H9 (cell line): Measurements from ENCODE around the gene KCNG3. TPM values are rescaled to one million over a fixed set of nuclear protein-coding genes. Genes with fewer than 3 reads are reported as not detected.
A peak's percentile ranks its signal among the peaks of the same experiment; 100 is the strongest.

Experiments used
- DNase-seq: peaks from one replicate; pipeline ENCODE4 v3.0.0-alpha.2; 2017
- H2AFZ ChIP-seq: one replicate; pipeline ENCODE4 v1.6.1; 2013; ENCODE audit warnings: mild to moderate bottlenecking, low read length, control low read depth, moderate library complexity
- H2AK5ac ChIP-seq: 2 replicates; pipeline ENCODE4 v1.6.1; 2013; ENCODE audit warnings: low read length, control low read depth, mixed read lengths; ENCODE audit not compliant: insufficient read length
- H2BK120ac ChIP-seq: one replicate; pipeline ENCODE4 v1.6.1; 2013; ENCODE audit warnings: low read depth, mild to moderate bottlenecking, low read length, control low read depth, inconsistent platforms; ENCODE audit not compliant: poor library complexity, severe bottlenecking
- H2BK12ac ChIP-seq: 2 replicates; pipeline ENCODE4 v1.6.1; 2013; ENCODE audit warnings: low read length, control low read depth, mixed read lengths, low read depth; ENCODE audit not compliant: insufficient read length
- H2BK15ac ChIP-seq: 2 replicates; pipeline ENCODE4 v1.6.1; 2013; ENCODE audit warnings: low read depth, low read length, control low read depth
- H2BK20ac ChIP-seq: one replicate; pipeline ENCODE4 v1.6.1; 2013; ENCODE audit warnings: low read depth, mild to moderate bottlenecking, low read length, control low read depth, inconsistent platforms; ENCODE audit not compliant: poor library complexity, severe bottlenecking
- H2BK5ac ChIP-seq: 2 replicates; pipeline ENCODE4 v1.6.1; 2013; ENCODE audit warnings: low read length, control low read depth, mixed read lengths; ENCODE audit not compliant: insufficient read length
- H3K14ac ChIP-seq: 2 replicates; pipeline ENCODE4 v1.6.1; 2013; ENCODE audit warnings: low read length, control low read depth; ENCODE audit not compliant: insufficient read depth
- H3K18ac ChIP-seq: 2 replicates; pipeline ENCODE4 v1.6.1; 2013; ENCODE audit warnings: low read depth, mild to moderate bottlenecking, mixed read lengths, low read length, control low read depth; ENCODE audit not compliant: insufficient read length
- H3K23ac ChIP-seq: 2 replicates; pipeline ENCODE4 v1.6.1; 2013; ENCODE audit warnings: low read length, control low read depth, mixed read lengths, low read depth; ENCODE audit not compliant: insufficient read length
- H3K23me2 ChIP-seq: 2 replicates; pipeline ENCODE4 v1.6.1; 2013; ENCODE audit warnings: low read depth, mild to moderate bottlenecking, mixed read lengths, low read length, control low read depth; ENCODE audit not compliant: insufficient read length, poor library complexity, severe bottlenecking
- H3K27ac ChIP-seq: 2 replicates; pipeline ENCODE4 v1.5.1; 2013; ENCODE audit warnings: low read length, control low read depth, mixed read lengths, low read depth; ENCODE audit not compliant: insufficient read length
- H3K27me3 ChIP-seq: 2 replicates; pipeline ENCODE4 v1.6.1; 2013; ENCODE audit warnings: low read length, control low read depth, inconsistent platforms; ENCODE audit not compliant: insufficient read depth
- H3K4ac ChIP-seq: 2 replicates; pipeline ENCODE4 v1.6.1; 2013; ENCODE audit warnings: low read depth, mild to moderate bottlenecking, control low read depth, inconsistent platforms, low read length, moderate library complexity
- H3K4me1 ChIP-seq: 2 replicates; pipeline ENCODE4 v1.6.1; 2013; ENCODE audit warnings: low read length, control low read depth, inconsistent platforms; ENCODE audit not compliant: insufficient read depth
- H3K4me2 ChIP-seq: 2 replicates; pipeline ENCODE4 v1.6.1; 2013; ENCODE audit warnings: low read length, control low read depth, mixed read lengths; ENCODE audit not compliant: insufficient read length, insufficient read depth
- H3K56ac ChIP-seq: 2 replicates; pipeline ENCODE4 v1.6.1; 2013; ENCODE audit warnings: low read depth, mild to moderate bottlenecking, mixed read lengths, low read length, control low read depth; ENCODE audit not compliant: insufficient read length
- H3K79me1 ChIP-seq: 2 replicates; pipeline ENCODE4 v1.6.1; 2013; ENCODE audit warnings: low read depth, mild to moderate bottlenecking, moderate library complexity, low read length, control low read depth, inconsistent platforms; ENCODE audit not compliant: insufficient read depth, poor library complexity, severe bottlenecking
- H3K79me2 ChIP-seq: 2 replicates; pipeline ENCODE4 v1.6.1; 2013; ENCODE audit warnings: low read length, control low read depth, inconsistent platforms; ENCODE audit not compliant: insufficient read depth
- H3K9ac ChIP-seq: 2 replicates; pipeline ENCODE4 v1.6.1; 2013; ENCODE audit warnings: low read length, control low read depth, mixed read lengths; ENCODE audit not compliant: insufficient read length; ENCODE audit errors: extremely low read depth
- H3K9me3 ChIP-seq: one replicate; pipeline ENCODE4 v1.6.1; 2013; ENCODE audit warnings: low read depth, low read length, inconsistent platforms; ENCODE audit not compliant: control insufficient read depth
- H3T11ph ChIP-seq: one replicate; pipeline ENCODE4 v1.6.1; 2013; ENCODE audit warnings: mild to moderate bottlenecking, low read length, control low read depth, inconsistent platforms
- H4K20me1 ChIP-seq: one replicate; pipeline ENCODE4 v1.6.1; 2013; ENCODE audit not compliant: control insufficient read depth, insufficient read length, insufficient read depth
- H4K5ac ChIP-seq: 2 replicates; pipeline ENCODE4 v1.6.1; 2013; ENCODE audit warnings: low read depth, mild to moderate bottlenecking, mixed read lengths, low read length, control low read depth; ENCODE audit not compliant: insufficient read length
- H4K8ac ChIP-seq: replicated peaks from 2 replicates; pipeline ENCODE4 v1.6.1; 2013; ENCODE audit warnings: low read length, control low read depth, mixed read lengths, low read depth; ENCODE audit not compliant: insufficient read length
- H4K91ac ChIP-seq: 2 replicates; pipeline ENCODE4 v1.6.1; 2013; ENCODE audit warnings: low read depth, mild to moderate bottlenecking, moderate library complexity, mixed read lengths, low read length, control low read depth; ENCODE audit not compliant: insufficient read length
- H3K27ac Mint-ChIP-seq, 3 experiments: 2 replicates in 2 of 3; 3 replicates in 1 of 3; pipeline ENCODE4 v1.8.0; 2020 to 2021; ENCODE audit warnings: mixed read lengths in 3 of 3, mild to moderate bottlenecking in 1 of 3, moderate library complexity in 1 of 3
- H3K27me3 Mint-ChIP-seq: 2 replicates; pipeline ENCODE4 v1.8.0; 2021; ENCODE audit warnings: low read depth, mild to moderate bottlenecking, moderate library complexity, mixed read lengths
- H3K36me3 Mint-ChIP-seq, 3 experiments: 2 replicates in 2 of 3; 3 replicates in 1 of 3; pipeline ENCODE4 v1.8.0; 2020 to 2021; ENCODE audit warnings: low read depth in 3 of 3, mixed read lengths in 3 of 3; ENCODE audit not compliant: insufficient read depth in 1 of 3
- H3K4me1 Mint-ChIP-seq, 2 experiments: 2 replicates each; pipeline ENCODE4 v1.8.0; 2020; ENCODE audit warnings: mixed read lengths in 2 of 2
- H3K4me3 Mint-ChIP-seq, 2 experiments: 2 replicates in 1 of 2; 3 replicates in 1 of 2; pipeline ENCODE4 v1.8.0; 2020 to 2021; ENCODE audit warnings: mild to moderate bottlenecking in 2 of 2, mixed read lengths in 2 of 2, moderate library complexity in 1 of 2
- H3K9me3 Mint-ChIP-seq, 2 experiments: 2 replicates in 1 of 2; 3 replicates in 1 of 2; pipeline ENCODE4 v1.8.0; 2020; ENCODE audit warnings: mild to moderate bottlenecking in 2 of 2, mixed read lengths in 2 of 2, moderate library complexity in 1 of 2
- CTCF ChIP-seq: fragments of 200-600 bp; sonication (generic); conservative IDR thresholded peaks from 3 replicates; pipeline ENCODE4 v1.8.0; 2021; ENCODE audit warnings: antibody characterized with exemption, mild to moderate bottlenecking
- WGBS: extraction: QIAGEN DNeasy Blood & Tissue Kit; methylation state at CpG from one replicate; pipeline ENCODE4 v1.1.7; 2013; ENCODE audit warnings: missing lambda C conversion rate, low lambda C conversion rate, mixed read lengths; ENCODE audit not compliant: insufficient read length; ENCODE audit errors: extremely low coverage; 5-methylcytosine and 5-hydroxymethylcytosine counted together
- total RNA-seq: library from RNA; stranded (reverse); gene quantifications from 2 replicates; pipeline ENCODE4 v1.2.1, GENCODE V29; 2021

KCNG3 gene
- total RNA-seq, 1 experiment from 2014 or later, result 16.5 TPM

GRCh38 chr2:42495234-42495581, 1.4 kb upstream of the KCNG3 start:
- no peak for DNase-seq
- Histone ChIP-seq H2BK15ac (no peak overlapping the region), H2BK5ac (no peak overlapping the region), H3K14ac (no peak overlapping the region), H3K9me3 (no peaks in the 10 kb centered on the region), H3K79me1 (no peaks in the 10 kb centered on the region), H3K79me2 (peaks cover 2% of the 10 kb centered on the region; the same call in 1 of the 2 replicates), H2BK12ac (no peak overlapping the region), H3K4ac (no peak overlapping the region), H3K56ac (no peak overlapping the region), H3K27ac (no peak overlapping the region), H3K4me1 (peaks cover 7% of the 10 kb centered on the region; the same call in 1 of the 2 replicates), H3K23me2 (peaks cover 23% of the 10 kb centered on the region), H3K23ac (no peak overlapping the region), H2AK5ac (no peak overlapping the region), H3K4me2 (peak overlapping the region; percentile 45), H3T11ph (no peak overlapping the region), H4K20me1 (no peaks in the 10 kb centered on the region), H2AFZ (no peak overlapping the region), H4K91ac (no peak overlapping the region), H4K5ac (no peak overlapping the region), H3K18ac (no peak overlapping the region), H4K8ac (no peak overlapping the region), H2BK20ac (no peak overlapping the region), H3K9ac (no peak overlapping the region), H2BK120ac (no peak overlapping the region), H3K27me3 (peaks cover 2% of the 10 kb centered on the region; the same call in 1 of the 2 replicates)
- no peaks in the 10 kb centered on the region; a peak in 1 of 5 replicates for H3K9me3 Mint-ChIP-seq
- no peak; the same call in 2 of the 3 replicates for TF ChIP-seq CTCF
- peaks cover 4 to 21% (median 4%) of the 10 kb centered on the region in 3 experiments; a peak in 5 of 7 replicates for H3K36me3 Mint-ChIP-seq
- peaks cover 41 to 44% of the 10 kb centered on the region in 2 experiments for H3K4me1 Mint-ChIP-seq
- no CpG with 5 or more reads among the region's 1 CpG for WGBS
- H3K27ac Mint-ChIP-seq, result 0 out of 7 replicates have a peak overlapping the region, but pooled peaks of 1 of the 3 experiments have one; percentile 44
- H3K4me3 Mint-ChIP-seq, result peak overlapping the region; percentile 79 to 96
- peaks cover 16% of the 10 kb centered on the region for H3K27me3 Mint-ChIP-seq
